ENCODE data around the gene HBM.
"Not testable (repeated sequence)": the region's sequence is repeated elsewhere in the genome, so short reads cannot be mapped to it uniquely, and the experiment has no call there.

Gene HBM

GRCh38 chr16:194516-194915 lies 28.7 kb downstream of the HBM start:
- ChIA-PET POLR2A (no interaction called here), CTCF (no interaction called here)
- TF ChIP-seq HDGF (IDR thresholded peaks at IDR 0.05; ENCODE audit: borderline replicate concordance): no peak
- no peak for TF ChIP-seq SP1 (IDR thresholded peaks at IDR 0.05)
- no peak for TF ChIP-seq TARDBP (IDR thresholded peaks at IDR 0.05)
- no peak for TF ChIP-seq FOXK2 (IDR thresholded peaks at IDR 0.05)
- TF ChIP-seq ELF4 (IDR thresholded peaks at IDR 0.05): no peak
- TF ChIP-seq PKNOX1 (IDR thresholded peaks at IDR 0.05): no peak
- no peak for TF ChIP-seq ZNF384 (IDR thresholded peaks at IDR 0.05)
- TF ChIP-seq NFRKB (IDR thresholded peaks at IDR 0.05): no peak
- no peak for TF ChIP-seq CTBP1 (IDR thresholded peaks at IDR 0.05; ENCODE audit: borderline replicate concordance)
- no peak for TF ChIP-seq L3MBTL2 (conservative IDR thresholded peaks at IDR 0.05)
- TF ChIP-seq LEF1 (IDR thresholded peaks at IDR 0.05; ENCODE audit: borderline replicate concordance): no peak
- TF ChIP-seq BHLHE40 (IDR thresholded peaks at IDR 0.05; ENCODE audit: borderline replicate concordance): no peak
- TF ChIP-seq SUZ12 (IDR thresholded peaks at IDR 0.05): no peak
- TF ChIP-seq ARNT (IDR thresholded peaks at IDR 0.05): no peak
- no peak for TF ChIP-seq FOXM1 (IDR thresholded peaks at IDR 0.05; ENCODE audit: borderline replicate concordance)
- TF ChIP-seq FOXA1 (IDR thresholded peaks at IDR 0.05): no peak
- no peak for DNase-seq (ENCODE audit: extremely low spot score)

DNA sequence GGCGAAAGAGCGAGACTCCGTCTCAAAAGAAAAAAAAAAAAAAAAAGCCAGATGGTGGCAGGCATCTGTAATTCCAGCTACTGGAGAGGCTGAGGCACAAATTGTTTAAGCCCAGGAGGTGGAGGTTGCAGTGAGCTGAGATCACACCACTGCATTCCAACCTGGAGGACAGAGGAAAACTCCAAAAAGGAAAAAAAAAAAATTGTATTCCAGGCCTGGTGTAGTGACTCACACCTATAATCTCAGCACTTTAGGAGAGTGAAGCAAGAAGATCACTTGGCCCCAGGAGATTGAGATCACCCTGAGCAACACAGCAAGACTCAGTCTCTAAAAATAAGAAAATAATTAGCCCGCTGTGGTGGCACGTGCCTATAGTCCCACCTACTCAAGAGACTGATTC lies 34.6 kb downstream of the HBM start:
- DNase-seq (ENCODE audit: extremely low spot score): no peak
- ChIA-PET POLR2A (no interaction called here), CTCF (no interaction called here)
- TF ChIP-seq PKNOX1 (IDR thresholded peaks at IDR 0.05) (no peak), SP1 (IDR thresholded peaks at IDR 0.05) (no peak), ARNT (IDR thresholded peaks at IDR 0.05) (no peak), BHLHE40 (IDR thresholded peaks at IDR 0.05; ENCODE audit: borderline replicate concordance) (no peak), L3MBTL2 (conservative IDR thresholded peaks at IDR 0.05) (no peak), NFRKB (IDR thresholded peaks at IDR 0.05) (no peak)

GRCh38 chr16:203246-203645 lies 37.5 kb downstream of the HBM start:
- CTCF ChIA-PET: no interaction called here

DNA sequence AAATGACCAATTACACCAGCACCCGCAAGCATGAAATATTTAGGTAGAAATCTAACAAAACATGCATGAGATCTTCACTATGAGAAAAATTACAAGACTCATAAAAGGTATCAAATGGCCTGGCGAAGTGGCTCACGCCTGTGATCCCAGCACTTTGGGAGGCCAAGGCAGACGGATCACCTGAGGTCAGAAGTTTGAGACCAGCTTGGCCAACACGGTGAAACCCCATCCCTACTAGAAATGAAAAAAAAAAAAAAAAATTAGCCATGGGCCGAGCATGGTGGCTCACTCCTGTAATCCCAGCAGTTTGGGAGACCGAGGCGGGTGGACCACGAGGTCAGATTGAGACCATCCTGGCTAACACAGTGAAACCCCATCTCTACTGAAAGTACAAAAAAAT lies 38.3 kb downstream of the HBM start:
- DNase-seq (ENCODE audit: extremely low spot score); CTCF ChIA-PET; POLR2A ChIA-PET: not testable (repeated sequence)

More at GRCh38 chr16:203246-203645, 37.5 kb downstream of the HBM start:
- TF ChIP-seq HDGF (IDR thresholded peaks at IDR 0.05; ENCODE audit: borderline replicate concordance) (no peak), ZNF384 (IDR thresholded peaks at IDR 0.05) (no peak), NFRKB (IDR thresholded peaks at IDR 0.05) (no peak), ELF4 (IDR thresholded peaks at IDR 0.05) (no peak)
- POLR2A ChIA-PET: no interaction called here
- no peak for DNase-seq (ENCODE audit: extremely low spot score)

GRCh38 chr16:209359-209758 lies 43.6 kb downstream of the HBM start:
- POLR2A ChIA-PET: not testable (repeated sequence)
- CTCF ChIA-PET: interaction anchor here (1.3 kb wide), 1 partner anchor 108 kb away, joined by 6 read pairs; no protein-coding TSS in a partner anchor

GRCh38 chr16:211631-212180 lies 45.9 kb downstream of the HBM start:
- CTCF ChIA-PET: interaction anchor here (0.7 kb wide), 1 partner anchor 16 kb away, joined by 5 read pairs; no protein-coding TSS in a partner anchor
- POLR2A ChIA-PET; DNase-seq (ENCODE audit: extremely low spot score): not testable (repeated sequence)

More at GRCh38 chr16:209359-209758, 43.6 kb downstream of the HBM start:
- not testable (repeated sequence) for DNase-seq (ENCODE audit: extremely low spot score)

- no peak for DNase-seq (ENCODE audit: extremely low spot score)
- ChIA-PET CTCF (no interaction called here), POLR2A (no interaction called here)
- TF ChIP-seq HDGF (IDR thresholded peaks at IDR 0.05; ENCODE audit: borderline replicate concordance): no peak
- TF ChIP-seq NFRKB (IDR thresholded peaks at IDR 0.05): no peak
- TF ChIP-seq LEF1 (IDR thresholded peaks at IDR 0.05; ENCODE audit: borderline replicate concordance): no peak
- TF ChIP-seq BHLHE40 (IDR thresholded peaks at IDR 0.05; ENCODE audit: borderline replicate concordance): no peak
- TF ChIP-seq ZNF384 (IDR thresholded peaks at IDR 0.05): no peak
- no peak for TF ChIP-seq ARNT (IDR thresholded peaks at IDR 0.05)
- no peak for TF ChIP-seq CTBP1 (IDR thresholded peaks at IDR 0.05; ENCODE audit: borderline replicate concordance)
- no peak for TF ChIP-seq FOXM1 (IDR thresholded peaks at IDR 0.05; ENCODE audit: borderline replicate concordance)
- TF ChIP-seq FOXK2 (IDR thresholded peaks at IDR 0.05): no peak
- TF ChIP-seq TARDBP (IDR thresholded peaks at IDR 0.05): no peak
- TF ChIP-seq L3MBTL2 (conservative IDR thresholded peaks at IDR 0.05): no peak
- TF ChIP-seq SP1 (IDR thresholded peaks at IDR 0.05): no peak
- TF ChIP-seq FOXA1 (IDR thresholded peaks at IDR 0.05): no peak
- no peak for TF ChIP-seq SUZ12 (IDR thresholded peaks at IDR 0.05)
- TF ChIP-seq PKNOX1 (IDR thresholded peaks at IDR 0.05): no peak
- TF ChIP-seq ELF4 (IDR thresholded peaks at IDR 0.05): no peak
Observed at GRCh38 chr16:212999-213398, 47.2 kb downstream of the HBM start.
